Measurements from ENCODE around the gene TGFA.

The TGFA gene

DNA sequence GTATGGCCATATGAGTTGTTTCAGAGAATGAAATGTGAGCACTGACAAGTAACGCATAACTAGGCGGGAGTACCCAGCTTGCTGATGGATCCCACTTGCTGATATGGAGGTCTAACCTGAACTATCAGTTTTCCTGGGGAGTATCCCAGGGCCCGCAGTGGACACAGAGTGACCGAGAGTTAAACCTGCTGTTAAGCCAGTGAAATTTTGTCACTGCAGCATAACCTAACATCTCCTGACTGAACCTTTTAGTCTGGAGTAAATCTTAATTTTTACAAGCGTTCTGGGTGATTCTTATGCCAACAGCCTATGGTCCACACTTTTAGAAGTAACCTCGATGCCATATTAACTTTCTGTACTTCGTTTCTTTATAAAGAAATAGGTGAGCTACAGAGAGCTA is 54.4 kb downstream of the TGFA start:
- H3K4me3 ChIP-seq (replicated peaks in 1 of 2; ENCODE audit: low read depth in 2 of 2, low read length in 2 of 2) = no peak overlapping the region
- TF ChIP-seq, protein P1, sequence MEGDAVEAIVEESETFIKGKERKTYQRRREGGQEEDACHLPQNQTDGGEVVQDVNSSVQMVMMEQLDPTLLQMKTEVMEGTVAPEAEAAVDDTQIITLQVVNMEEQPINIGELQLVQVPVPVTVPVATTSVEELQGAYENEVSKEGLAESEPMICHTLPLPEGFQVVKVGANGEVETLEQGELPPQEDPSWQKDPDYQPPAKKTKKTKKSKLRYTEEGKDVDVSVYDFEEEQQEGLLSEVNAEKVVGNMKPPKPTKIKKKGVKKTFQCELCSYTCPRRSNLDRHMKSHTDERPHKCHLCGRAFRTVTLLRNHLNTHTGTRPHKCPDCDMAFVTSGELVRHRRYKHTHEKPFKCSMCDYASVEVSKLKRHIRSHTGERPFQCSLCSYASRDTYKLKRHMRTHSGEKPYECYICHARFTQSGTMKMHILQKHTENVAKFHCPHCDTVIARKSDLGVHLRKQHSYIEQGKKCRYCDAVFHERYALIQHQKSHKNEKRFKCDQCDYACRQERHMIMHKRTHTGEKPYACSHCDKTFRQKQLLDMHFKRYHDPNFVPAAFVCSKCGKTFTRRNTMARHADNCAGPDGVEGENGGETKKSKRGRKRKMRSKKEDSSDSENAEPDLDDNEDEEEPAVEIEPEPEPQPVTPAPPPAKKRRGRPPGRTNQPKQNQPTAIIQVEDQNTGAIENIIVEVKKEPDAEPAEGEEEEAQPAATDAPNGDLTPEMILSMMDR (IDR thresholded peaks at IDR 0.05; ENCODE audit: low read depth, low read length) = no peak
- DNase-seq (ENCODE audit: low read depth in 2 of 2) = no peak

DNA sequence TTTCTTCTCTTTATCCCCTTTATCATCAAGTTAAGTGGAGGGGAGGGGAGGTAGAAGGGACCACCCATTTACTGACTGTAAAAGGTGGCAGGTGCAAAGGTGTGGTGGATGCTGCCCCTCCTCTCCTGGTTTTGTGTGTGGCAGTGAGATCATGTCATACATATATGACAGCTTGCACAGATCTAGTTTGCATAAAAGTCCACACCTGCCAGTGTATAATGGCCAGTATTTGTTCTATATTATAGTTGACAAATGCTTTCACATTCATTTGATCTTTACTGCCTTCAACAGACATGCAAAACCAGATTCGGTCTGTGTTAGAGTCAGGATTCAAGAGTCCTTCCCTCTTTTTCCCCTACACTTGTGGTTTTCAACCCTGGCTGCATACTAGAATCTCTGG is 55.1 kb downstream of the TGFA start:
- TF ChIP-seq, protein P1 (IDR thresholded peaks at IDR 0.05; ENCODE audit: low read depth, low read length) = no peak
- no peak for DNase-seq (ENCODE audit: low read depth in 2 of 2)
- no peak overlapping the region for H3K4me3 ChIP-seq (replicated peaks in 1 of 2; ENCODE audit: low read depth in 2 of 2, low read length in 2 of 2)

DNA sequence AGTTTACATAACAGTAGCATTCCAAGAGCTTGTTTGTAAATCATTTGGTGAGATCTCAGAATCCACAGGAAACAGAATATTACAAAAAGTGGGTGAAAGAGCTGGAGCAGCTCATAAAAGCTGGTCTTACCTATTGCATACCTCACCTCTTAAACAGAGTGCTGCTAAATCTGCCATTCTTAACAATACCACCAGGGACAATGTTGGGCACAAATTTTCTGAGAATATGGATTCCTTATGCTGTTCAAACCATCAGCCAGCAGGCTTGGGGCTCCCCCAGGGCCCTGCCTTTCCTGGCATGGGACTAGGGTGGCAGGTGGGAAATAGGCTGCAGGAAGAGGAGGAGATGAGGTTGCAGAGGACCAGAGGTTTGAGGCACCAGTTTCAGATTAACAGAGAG is 55.6 kb downstream of the TGFA start:
- no peak overlapping the region for H3K4me3 ChIP-seq (replicated peaks in 1 of 2; ENCODE audit: low read depth in 2 of 2, low read length in 2 of 2)
- TF ChIP-seq, protein P1 (IDR thresholded peaks at IDR 0.05; ENCODE audit: low read depth, low read length) = no peak
- no peak for DNase-seq (ENCODE audit: low read depth in 2 of 2)

DNA sequence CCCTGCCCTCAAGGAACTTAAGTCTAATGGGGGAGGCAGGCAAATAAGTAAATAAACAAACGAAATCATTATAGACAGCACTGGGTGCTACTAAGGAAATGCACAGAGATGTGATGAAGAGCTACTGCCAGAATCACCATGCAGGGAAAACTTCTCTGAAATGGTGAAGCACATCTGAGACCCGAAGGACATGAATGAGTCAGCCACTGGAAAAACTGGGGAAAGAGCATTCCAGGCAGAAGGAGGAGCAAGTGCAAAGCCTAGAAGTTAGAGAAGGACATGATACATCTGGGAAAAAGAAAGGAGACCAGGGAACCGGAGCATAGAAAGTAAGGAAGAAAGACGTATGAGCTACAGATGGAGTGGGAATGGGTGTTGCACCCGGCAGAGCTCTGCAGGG is 56.8 kb downstream of the TGFA start:
- H3K4me3 ChIP-seq (replicated peaks in 1 of 2; ENCODE audit: low read depth in 2 of 2, low read length in 2 of 2) = no peak overlapping the region
- DNase-seq (ENCODE audit: low read depth in 2 of 2) = no peak
- TF ChIP-seq, protein P1 (IDR thresholded peaks at IDR 0.05; ENCODE audit: low read depth, low read length) = no peak

DNA sequence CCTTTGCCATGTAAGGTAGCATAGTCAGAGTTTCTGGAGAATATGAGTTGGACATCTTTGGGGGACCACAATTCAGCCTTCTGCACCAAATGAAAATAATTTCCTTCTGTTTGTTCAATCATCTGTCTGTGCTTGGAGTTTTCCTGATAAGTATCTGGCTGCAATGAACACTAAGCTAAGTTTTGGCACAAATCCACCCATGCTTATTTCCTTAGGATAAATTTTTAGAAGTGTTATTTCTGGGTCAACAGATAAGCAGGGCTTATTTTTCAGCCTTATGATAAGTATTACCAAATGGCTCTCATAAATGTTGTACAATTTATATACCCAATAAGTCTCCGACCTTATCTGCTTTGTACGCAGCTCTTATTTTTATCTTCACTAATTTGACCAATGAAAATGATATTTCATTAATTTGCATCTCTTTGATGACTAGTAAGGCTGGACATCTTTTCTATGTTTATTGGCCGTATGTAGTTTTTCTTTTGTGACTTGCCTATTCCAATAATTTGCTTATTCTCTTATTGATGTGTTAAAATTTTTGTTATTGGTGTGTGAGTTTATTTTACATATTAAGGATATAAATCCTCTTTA is 59.2 kb downstream of the TGFA start:
- no peak for DNase-seq (ENCODE audit: low read depth in 2 of 2)
- TF ChIP-seq, protein P1 (IDR thresholded peaks at IDR 0.05; ENCODE audit: low read depth, low read length) = no peak
- no peak overlapping the region for H3K4me3 ChIP-seq (replicated peaks in 1 of 2; ENCODE audit: low read depth in 2 of 2, low read length in 2 of 2)

DNA sequence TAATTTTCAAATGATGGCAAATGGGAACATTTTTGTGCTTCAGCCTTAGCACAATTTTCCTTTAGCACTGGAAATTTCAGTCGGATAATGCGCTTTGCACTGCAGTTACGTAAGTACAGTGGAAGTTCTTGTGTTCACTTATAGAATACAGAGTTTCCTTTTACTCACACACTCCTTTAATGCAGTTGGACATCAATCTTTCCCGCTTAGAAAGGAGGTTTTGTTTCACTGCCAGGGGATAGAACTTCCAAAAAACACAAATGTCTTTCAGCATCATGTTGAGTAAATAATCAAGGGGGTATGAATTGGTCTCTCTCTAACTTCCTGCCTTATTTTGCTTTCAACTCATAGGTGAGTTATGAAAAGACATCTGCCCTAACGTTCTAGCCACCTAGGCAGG is 63.2 kb downstream of the TGFA start:
- no peak for DNase-seq (ENCODE audit: low read depth in 2 of 2)
- no peak overlapping the region for H3K4me3 ChIP-seq (replicated peaks in 1 of 2; ENCODE audit: low read depth in 2 of 2, low read length in 2 of 2)
- TF ChIP-seq, protein P1 (IDR thresholded peaks at IDR 0.05; ENCODE audit: low read depth, low read length) = no peak

DNA sequence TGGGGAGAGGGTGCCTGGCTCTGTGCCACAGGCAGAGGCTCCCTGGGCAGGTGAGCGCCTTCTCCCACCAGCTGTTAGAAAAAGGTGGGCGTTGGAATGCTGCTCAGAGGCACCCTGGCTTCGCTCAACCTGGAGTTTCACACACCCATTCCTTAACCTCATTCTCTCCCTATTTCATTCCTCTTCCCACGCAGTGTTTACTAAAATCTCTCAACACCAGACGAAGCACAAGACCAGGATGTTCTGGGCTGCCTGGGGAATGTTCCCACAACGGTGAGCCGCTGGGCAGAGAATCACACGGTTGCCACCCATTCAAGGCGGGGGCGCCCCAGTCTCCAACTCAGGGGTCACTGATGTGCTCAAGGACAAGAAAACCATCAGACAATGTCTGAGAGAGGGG is 64.5 kb downstream of the TGFA start:
- DNase-seq (ENCODE audit: low read depth in 2 of 2) = no peak
- TF ChIP-seq, protein P1 (IDR thresholded peaks at IDR 0.05; ENCODE audit: low read depth, low read length) = no peak
- no peak overlapping the region for H3K4me3 ChIP-seq (replicated peaks in 1 of 2; ENCODE audit: low read depth in 2 of 2, low read length in 2 of 2)
